ENCODE results near the gene TIMP1.

GRCh38 chrX:47561659-47562151, 20.5 kb upstream of the TIMP1 start:
- TF ChIP-seq, protein P1, sequence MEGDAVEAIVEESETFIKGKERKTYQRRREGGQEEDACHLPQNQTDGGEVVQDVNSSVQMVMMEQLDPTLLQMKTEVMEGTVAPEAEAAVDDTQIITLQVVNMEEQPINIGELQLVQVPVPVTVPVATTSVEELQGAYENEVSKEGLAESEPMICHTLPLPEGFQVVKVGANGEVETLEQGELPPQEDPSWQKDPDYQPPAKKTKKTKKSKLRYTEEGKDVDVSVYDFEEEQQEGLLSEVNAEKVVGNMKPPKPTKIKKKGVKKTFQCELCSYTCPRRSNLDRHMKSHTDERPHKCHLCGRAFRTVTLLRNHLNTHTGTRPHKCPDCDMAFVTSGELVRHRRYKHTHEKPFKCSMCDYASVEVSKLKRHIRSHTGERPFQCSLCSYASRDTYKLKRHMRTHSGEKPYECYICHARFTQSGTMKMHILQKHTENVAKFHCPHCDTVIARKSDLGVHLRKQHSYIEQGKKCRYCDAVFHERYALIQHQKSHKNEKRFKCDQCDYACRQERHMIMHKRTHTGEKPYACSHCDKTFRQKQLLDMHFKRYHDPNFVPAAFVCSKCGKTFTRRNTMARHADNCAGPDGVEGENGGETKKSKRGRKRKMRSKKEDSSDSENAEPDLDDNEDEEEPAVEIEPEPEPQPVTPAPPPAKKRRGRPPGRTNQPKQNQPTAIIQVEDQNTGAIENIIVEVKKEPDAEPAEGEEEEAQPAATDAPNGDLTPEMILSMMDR (conservative IDR thresholded peaks at IDR 0.05; ENCODE audit: low read length) = no peak
- TF ChIP-seq EZH2phosphoT487 (IDR thresholded peaks at IDR 0.05; ENCODE audit: borderline replicate concordance, low read depth, low read length) = no peak
